GM19468 (cell line): ENCODE results near the gene CACNA1G.

Experiments used
- ATAC-seq: cut with Tn5 transposase; IDR thresholded peaks from one replicate; pipeline ENCODE4 v1.9.1; 2021; ENCODE audit warnings: mild to moderate bottlenecking, moderate library complexity, moderate number of reproducible peaks; ENCODE audit not compliant: unreplicated experiment; ENCODE audit errors: extremely low read depth

CACNA1G gene

DNA sequence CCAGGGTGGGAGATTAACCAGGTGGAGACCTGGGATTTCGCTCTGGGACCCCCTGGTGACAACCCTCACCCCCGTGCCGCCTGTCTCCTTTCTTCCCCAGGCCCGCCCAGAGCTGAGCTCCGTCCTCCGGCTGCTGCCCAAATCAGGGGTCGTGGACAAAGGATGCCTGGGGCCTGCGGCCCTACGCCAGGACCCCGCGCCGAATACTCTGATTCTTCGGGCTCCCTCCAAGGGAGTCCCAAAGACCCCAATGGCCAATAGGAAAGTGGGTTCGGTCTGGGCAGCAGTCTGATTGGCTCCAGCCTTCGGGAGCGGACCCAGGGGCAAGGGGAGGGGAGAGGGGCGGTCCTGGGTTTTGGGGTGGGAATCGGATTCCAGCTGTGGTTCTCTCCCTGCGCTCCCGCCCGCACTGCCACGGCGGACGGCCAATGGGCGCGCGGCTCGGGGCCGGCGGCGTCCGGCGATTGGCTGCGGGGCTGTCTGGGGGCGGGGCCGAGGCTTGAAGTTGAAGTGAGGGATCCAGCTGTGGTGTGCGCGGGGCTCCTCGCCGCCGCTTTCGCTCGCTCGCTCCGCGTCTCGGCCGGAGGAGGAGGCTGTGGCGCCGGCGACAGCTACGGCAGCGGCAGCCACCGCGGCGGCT lies at the start of gene CACNA1G:
Gene CACNA1G, plus strand, starts transcription at position 531 of the 640 bp plus-strand sequence. CDS start 745 bp downstream, outside the sequence.
- peak; percentile 55 for ATAC-seq

DNA sequence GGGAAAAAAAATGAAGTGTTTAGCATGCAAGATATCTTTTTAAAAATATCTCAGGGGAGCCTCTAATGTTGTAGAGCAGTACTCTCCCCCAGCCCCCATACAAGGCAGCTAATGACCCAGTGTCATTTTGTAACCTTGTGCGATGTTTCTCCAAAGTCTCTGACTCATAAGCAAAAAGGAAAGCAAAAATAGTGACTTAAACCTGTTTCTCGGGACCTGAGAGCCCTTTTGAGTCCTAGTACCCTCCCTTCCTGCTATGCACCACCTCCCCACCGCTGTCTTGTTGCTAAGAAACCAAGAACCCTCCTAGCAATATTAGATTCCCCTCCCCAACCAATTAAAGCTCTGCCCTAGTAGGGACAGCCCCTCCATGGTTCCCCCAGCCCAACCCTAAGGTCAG lies 49.5 kb upstream of the CACNA1G start:
- ATAC-seq = peak; percentile 63

DNA sequence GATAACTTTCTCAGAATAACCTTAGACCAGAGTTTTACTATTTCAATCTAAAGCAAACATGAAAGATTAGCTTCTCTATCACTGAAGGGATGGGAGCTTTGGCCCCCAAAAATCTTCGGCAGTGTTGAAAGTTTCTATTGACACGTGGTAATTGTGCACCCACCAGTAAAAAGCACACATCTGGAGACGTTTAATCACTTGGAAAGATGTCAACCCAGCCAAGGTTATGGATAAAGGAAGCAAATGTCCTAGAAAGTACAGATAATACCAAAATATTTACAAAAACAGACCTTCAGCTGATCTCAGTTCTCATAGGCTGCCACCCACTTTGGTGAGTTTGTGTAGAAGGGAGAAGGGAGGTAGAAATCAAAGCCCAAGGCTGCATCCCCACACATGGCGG lies 47.0 kb upstream of the CACNA1G start:
- no peak for ATAC-seq

DNA sequence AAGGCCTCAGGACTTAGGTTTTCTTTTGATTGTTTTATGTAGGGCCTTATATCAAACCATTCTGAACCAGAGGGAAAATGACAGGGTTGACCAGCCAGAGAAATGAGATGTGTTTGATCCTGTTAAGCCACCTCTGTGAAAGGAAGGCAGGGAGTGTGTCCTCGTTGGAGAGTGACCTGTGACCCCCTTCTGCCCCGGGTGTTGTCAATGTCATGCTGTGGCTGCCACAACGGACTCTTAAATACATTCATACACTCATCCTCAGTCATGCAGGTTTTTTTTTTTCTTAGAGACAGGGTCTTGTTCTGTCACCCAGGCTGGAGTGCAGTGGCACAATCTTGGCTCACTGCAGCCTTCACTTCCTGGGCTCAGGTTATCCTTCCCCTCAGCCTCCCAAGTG lies 46.1 kb upstream of the CACNA1G start:
- ATAC-seq = no peak

DNA sequence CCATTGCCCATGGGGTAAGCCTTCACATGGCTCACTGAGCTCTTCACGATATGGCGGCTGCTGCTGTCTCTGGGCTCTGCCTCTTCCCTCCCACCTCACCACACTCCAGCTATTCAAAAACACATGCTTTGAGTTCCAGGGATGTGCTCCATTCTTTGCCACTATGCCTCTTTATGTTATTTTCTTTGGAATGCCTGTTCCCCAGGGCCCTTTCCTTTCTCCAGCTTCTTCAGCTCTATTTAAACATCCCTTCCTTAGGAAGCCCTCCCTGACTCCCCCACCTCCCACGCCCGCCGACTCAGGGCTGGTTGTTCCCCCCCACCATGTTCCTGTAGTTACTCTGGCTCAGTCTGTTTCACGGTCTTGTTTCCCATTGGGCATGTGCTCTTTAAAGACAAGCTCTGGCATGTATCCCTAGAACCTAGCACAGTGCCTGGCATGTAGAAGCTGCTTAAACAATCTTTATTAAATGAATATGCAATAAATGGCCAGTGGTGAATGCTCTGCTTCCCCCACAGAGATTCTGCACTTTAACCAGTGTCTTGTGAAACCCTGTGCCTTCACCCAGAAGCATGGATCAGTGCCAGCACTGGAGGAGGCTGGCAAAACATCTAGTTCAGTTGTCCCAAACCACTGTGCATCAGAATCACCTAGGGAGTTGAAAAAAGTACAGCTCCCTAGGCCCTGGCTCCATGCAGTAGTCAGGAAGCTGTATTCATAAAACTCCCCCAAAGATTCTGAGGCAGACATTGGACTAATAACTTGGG lies 45.4 kb upstream of the CACNA1G start:
- no peak for ATAC-seq

DNA sequence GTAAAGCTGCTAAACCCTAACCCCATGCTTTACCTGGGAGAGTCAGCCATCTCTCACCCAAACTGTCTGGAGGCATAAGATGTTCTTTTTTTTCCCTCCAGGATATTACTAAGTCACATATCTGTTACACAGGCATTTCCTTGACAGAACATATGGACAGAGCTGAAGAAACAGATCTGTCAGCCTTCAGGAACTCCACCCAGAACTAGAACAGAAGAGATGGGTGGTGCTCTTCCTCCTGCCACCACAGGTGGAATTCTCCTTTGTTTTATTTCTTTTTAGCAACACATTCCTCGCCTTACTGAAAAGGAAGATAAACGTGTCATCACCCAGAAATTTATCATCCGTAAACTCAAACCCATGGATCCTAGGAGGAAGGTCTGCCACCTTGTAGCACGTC lies 43.5 kb upstream of the CACNA1G start:
- ATAC-seq = no peak

DNA sequence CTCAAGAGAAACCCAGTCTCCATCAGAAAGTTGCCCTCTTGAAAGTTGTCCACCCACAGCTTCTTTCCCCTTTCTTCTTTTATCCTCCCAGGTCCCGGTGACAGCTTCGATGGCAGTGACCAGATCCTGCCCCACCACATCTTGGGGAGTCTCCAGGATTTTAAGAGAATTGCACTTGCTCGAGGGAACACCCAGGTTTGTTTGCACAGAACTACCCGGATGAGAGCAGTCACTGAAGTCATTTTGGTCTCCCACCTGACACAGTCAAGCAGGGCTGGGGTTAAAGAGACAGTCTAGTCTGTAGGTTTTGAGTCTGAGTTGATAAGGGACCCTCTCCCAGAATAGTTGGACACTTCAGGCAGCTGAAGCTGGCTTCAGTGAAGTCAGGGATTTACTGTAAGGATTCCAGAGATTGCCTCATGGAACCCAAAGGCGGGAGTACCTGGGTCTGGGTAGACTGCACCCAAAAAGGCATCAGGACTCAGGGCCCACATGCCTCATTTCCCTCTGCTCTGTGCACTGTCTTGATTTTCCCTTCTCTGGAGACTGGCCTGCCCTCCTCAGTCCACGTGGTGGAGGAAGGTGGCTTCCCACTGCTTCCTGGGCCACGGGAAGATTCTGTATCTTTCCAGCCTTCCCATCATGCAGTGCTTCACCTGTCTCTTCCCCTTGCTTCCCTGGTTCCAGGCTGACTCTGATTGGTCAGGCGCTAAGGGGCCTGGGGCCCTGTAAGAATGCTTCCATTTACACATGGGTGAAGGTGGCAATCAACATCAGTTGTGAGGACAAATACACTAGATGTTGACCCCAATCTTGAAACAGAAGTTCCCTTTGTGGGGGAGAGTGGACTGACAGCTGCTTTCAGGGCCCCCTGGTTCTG lies 42.8 kb upstream of the CACNA1G start:
- ATAC-seq = no peak

DNA sequence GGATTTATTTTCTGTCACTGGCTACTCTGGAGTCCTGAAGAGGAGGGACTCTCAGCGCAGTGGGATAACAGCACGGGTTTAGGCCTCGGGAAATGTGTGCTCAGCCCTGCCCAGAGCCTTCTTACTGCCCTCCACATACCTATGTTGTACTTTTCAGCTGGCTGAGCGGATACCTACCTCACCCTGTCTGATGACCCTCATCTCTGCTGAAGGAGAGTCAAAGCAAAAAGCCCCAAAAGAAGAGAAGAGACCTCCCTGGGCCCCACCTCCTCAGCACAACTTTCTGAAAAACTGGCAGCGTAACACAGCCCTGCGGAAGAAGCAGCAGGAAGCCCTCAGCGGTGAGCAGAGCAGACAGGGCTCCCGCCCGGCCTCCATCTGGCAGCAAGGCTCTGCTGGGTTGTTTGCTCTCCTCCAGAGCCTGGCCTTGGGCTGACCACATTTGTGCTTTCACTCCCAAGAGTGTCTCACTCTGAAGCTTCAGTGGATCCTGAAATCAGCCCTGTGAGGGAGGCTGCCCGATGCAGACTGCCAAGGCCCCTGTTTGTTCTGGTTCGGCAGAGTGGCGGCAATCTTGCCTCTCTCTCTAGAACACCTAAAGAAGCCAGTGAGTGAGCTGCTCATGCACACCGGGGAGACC lies 42.0 kb upstream of the CACNA1G start:
- no peak for ATAC-seq

DNA sequence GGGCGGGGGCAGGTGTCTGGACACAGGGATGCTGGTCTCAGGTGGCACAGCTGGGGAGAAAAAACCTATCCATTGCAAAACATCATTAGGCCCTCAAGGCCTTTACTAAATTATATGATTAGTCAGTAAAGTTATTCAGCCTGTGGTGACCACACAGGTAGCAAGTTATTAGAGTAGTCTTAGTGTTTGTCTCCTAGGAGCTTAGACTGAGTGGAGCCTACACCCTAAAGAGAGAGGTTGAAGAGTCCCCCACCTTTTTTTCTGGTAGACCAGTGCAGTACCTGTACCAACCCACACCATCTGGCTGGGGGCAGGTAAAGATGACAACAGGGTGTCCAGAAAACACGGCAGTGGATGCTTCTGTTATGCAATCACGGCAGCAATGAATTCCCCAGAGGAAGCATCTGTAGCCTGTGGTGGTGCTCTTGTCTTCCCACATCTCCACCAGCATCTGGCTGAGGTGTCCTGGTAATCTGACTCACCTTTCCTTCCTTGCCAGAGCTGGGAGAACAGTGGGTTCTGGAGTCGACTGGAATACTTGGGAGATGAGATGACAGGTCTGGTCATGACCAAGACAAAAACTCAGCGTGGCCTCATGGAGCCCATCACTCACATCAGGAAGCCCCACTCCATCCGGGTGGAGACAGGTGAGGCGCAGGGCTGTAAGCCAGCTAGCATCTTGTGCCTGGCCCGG lies 41.2 kb upstream of the CACNA1G start:
- ATAC-seq = no peak

DNA sequence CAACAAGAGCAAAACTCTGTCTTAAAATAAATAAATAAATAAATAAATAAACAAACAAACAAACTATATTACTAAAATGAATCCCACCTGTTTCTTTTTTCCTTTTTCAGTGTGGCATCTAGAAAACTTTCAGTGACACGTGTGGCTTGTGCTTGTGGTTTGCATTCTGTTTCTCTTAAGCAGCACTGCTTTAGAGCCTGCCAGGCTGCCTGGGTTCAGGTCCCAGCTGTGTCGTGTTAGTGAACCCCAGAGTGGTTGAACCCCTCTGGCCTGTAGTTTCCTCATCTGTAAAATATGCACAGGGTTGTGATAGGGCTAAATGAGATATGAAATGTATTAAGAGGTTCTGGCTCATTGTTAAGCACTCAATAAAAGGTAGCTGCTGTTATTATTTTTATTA lies 40.0 kb upstream of the CACNA1G start:
- no peak for ATAC-seq

DNA sequence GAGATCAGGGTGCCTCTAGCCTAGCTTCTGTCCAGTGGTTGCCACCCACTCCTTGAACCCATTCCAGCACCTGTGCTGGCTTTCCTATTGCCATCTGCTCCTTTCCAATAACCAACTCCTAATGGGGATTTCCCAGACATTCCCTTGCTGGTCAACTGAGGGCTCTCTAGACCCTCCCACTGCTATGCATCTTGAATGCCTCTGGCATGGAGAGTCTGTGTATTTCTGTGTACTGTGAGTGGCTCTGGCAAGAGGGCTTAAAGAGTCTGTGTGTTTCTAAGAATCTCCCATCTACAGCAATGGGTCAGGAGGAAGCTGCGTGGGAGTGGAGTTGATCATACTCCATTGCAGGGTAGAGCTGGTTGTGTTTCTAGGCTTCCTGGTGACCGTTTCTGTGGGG lies 39.0 kb upstream of the CACNA1G start:
- ATAC-seq = no peak

DNA sequence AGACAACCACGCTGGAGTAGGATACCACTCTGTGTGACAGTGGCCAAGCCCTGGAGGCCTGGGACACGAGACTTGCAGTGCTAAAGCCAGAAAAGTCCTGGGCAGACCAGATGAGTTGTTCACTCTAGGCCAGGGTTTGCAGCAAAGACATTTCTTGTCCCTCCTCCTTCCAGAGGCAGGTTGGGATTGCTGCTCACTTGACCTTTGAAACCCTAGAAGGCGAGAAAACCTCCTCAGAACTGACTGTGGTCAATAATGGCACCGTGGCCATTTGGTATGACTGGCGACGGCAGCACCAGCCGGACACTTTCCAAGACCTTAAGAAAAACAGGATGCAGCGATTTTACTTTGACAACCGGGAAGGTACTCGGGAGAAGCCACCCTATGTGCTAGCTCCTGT lies 37.7 kb upstream of the CACNA1G start:
- ATAC-seq = no peak

DNA sequence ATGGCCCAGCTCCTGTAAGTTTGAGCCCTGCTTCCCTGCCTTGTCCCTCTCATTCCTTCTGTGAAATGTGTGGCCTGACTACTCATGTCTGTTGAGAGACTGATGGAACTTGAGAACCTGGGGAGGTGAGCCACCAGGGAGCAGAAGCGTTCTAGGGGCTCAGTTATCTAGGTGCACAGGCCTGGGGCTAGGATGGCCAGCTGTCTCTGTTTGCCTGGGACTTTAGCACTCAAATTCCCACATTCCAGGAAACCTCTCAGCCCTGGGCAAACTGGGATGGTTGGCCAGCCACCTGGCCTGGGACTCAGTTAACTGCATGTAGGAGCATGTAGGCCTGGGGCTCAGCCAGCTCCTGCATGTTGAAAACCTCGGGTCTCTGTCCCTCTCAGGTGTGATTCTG lies 37.3 kb upstream of the CACNA1G start:
- ATAC-seq = no peak

DNA sequence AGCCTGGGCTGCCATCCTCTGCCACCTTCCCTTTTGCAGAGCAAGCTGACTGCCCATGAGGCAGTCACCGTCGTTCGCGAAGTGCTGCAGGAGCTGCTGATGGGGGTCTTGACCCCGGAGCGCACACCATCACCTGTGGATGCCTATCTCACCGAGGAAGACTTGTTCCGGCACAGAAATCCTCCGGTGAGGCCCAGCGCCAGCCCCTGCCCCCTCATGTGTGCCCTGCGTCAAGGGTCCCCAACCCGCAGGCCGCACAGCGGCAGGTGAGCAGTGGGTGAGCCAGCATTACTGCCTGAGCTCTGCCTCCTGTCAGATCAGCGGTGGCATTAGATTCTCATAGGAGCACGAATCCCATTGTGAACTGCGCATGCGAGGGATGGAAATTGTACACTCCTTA lies 35.7 kb upstream of the CACNA1G start:
- ATAC-seq = no peak

DNA sequence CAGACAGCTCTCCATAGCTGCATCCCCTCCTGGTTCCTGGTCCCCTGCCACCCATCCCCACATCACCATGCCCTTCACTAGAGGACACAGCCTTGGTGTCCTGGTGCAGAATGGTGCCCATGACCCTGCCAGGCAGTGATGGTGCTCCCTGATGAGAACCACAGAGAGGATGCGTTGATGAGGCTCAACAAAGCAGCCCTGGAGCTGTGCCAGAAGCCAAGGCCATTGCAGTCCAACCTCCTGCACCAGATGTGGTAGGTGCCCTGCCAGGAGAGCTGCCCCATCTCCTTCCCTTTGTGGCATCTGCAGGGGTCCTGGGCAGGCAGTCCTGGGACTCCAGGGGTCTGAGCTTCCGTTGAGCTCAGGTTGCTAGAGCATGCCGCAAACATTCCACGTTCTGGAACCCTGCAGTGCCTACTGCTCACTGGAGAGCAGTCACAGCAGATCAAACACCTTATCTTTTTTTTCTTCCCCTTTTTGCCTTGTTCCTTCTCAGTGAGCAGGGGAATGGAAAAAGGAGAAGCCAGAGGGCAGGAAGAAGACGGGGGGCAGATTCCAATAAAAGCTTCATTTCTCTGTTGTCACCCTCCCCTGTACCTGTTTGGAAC lies 33.3 kb upstream of the CACNA1G start:
- no peak for ATAC-seq

DNA sequence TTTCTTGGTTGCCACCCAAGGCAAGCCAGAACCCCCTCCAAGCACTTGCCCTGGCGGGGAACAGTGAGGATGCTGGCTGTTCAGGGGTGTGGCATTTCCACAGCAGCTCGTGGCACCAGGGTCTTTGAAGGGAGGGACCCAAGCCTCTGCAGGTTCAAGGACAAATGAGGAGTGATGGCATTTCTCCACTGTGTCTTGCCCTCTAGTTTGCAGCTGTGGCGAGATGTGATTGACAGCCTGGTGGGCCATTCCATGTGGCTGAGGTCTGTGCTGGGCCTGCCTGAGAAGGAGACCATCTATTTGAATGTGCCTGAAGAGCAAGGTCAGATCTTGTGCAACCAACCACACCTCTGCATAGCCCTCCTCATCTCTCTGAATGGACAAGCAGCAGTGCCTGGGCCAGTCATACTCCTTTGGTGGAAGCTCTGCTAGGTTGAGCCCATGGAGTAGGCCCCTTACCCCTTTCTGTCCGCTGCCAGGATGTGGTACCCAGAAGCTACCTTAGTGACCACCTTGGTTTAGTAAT lies 32.5 kb upstream of the CACNA1G start:
- ATAC-seq = no peak

DNA sequence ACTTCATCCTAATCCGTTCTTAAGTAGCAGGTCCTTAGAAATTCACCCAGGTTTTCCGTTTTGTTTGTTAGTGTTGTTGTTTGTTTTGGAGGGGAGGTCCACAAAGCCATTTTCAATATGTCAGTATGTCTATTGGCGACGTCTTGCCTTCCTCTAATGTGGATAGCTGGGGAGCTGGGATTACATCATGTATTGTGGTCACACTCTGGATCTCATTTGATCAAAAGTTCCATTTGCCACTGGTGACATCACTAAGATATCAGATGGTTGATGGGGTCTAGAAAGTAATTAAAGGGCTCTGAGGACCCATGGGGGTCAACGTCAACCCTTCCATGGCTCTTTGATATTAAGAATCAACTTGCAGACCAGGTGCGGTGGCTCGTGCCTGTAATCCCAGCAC lies 30.7 kb upstream of the CACNA1G start:
- ATAC-seq = no peak

DNA sequence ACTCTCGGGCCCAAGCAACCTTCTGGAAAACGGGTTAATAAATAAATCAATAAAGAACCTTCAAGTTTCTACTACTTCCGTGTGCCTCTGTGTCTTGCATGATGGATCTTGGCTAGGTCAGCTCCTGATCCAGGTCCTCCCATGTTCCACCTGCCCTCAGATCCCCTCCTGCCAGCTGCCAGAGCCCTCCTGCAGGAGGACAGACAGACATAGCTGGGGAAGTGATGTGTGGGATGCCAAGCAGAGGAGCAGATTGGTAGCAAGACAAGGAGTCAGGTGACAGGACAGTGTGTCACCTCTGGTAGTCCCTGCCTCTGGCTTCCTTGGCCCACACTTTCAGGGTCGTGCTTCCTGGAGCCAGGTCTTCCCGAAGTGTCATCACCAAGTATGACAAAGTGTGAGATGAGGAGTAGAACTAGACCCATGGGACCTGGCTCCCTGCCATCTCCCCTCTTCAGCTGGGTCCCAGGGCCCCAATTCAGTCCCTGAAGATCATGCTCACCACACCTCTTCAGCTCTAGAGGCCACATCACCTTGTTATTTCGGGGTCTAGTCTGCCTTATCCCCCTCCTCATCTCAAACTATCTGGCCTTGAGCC lies 29.0 kb upstream of the CACNA1G start:
- no peak for ATAC-seq

DNA sequence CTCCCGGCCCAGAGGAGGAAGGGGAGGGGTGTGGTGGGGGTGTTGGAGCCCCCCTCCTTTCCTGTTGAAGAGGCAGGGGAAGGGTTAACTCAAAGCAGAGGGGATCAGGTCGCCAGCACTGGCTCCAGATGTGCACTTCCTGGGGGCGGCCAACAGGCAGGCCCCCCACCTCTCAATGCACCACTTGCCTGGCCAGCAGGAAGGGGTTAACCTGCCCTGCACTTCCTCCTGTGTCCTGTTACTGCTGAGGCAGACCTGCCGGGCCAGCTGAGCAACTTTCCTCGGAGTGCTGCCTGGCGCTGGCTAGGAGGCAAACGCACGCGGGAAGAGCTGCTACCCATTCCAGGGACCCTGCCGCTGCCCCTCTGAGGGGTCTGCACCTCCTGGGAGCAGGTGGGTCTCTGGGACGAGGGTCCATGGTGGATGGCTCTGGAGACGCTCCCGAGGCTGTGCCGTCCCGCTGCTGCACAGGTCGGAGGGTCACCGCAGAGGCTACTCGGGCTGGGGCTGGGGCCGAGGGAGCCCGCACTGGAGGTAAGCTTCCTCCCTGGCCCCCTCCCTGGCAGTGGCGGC lies 28.0 kb upstream of the CACNA1G start, which contains the start of gene EPN3:
Gene EPN3, plus strand, starts transcription at position 284 of the 573 bp plus-strand sequence. CDS start 3,822 bp downstream, outside the sequence.
- no peak for ATAC-seq
